SK-N-SH (cell line): ENCODE measurements around the gene EN2.

Experiments used
- EP300 ChIP-seq, 2 experiments: IDR thresholded peaks; 2 replicates each; pipeline versions ENCODE4 v1.4.0 to v1.6.1; 2012; ENCODE audit warnings: borderline replicate concordance in 1 of 2, low read depth in 1 of 2, low read length in 1 of 2
- EZH2phosphoT487 ChIP-seq: fragments of 200-600 bp; sonication (generic); IDR thresholded peaks from 2 replicates; pipeline ENCODE4 v1.6.1; 2017; ENCODE audit warnings: low read depth, mixed run types, mild to moderate bottlenecking, antibody characterized with exemption, moderate library complexity, borderline replicate concordance
- FOXM1 ChIP-seq: IDR thresholded peaks from 2 replicates; pipeline ENCODE4 v1.4.0; 2012; ENCODE audit warnings: low read depth, mild to moderate bottlenecking
- RFX5 ChIP-seq: IDR thresholded peaks from 2 replicates; pipeline ENCODE4 v1.6.1; 2012; ENCODE audit warnings: mild to moderate bottlenecking, improper control_type of control experiment, low read length
- SIN3A ChIP-seq: IDR thresholded peaks from 2 replicates; pipeline ENCODE4 v1.6.1; 2012; ENCODE audit warnings: low read depth, mild to moderate bottlenecking, low read length, moderate library complexity, borderline replicate concordance
- TF ChIP-seq, protein P1 (sequence below): IDR thresholded peaks from 2 replicates; pipeline ENCODE4 v1.4.0; 2012; ENCODE audit warnings: low read depth, borderline replicate concordance
- TF ChIP-seq, protein P2 (sequence below): fragments of 200-600 bp; sonication (generic); IDR thresholded peaks from 2 replicates; pipeline ENCODE4 v1.6.1; 2017; ENCODE audit warnings: antibody characterized with exemption, mild to moderate bottlenecking, moderate library complexity
- TF ChIP-seq, protein P3 (sequence below): fragments of 150-350 bp; IDR thresholded peaks from 2 replicates; pipeline ENCODE4 v1.6.1; 2017; ENCODE audit warnings: antibody characterized with exemption, low read length, low read depth, borderline replicate concordance
- TF ChIP-seq, protein P4 (sequence below): IDR thresholded peaks from 2 replicates; pipeline ENCODE4 v1.6.1; 2012; ENCODE audit warnings: mild to moderate bottlenecking, low read depth, low read length, moderate library complexity
- TF ChIP-seq, protein P5 (sequence below): IDR thresholded peaks from 2 replicates; pipeline ENCODE4 v1.4.0; 2012; ENCODE audit warnings: low read depth, borderline replicate concordance

DNA sequence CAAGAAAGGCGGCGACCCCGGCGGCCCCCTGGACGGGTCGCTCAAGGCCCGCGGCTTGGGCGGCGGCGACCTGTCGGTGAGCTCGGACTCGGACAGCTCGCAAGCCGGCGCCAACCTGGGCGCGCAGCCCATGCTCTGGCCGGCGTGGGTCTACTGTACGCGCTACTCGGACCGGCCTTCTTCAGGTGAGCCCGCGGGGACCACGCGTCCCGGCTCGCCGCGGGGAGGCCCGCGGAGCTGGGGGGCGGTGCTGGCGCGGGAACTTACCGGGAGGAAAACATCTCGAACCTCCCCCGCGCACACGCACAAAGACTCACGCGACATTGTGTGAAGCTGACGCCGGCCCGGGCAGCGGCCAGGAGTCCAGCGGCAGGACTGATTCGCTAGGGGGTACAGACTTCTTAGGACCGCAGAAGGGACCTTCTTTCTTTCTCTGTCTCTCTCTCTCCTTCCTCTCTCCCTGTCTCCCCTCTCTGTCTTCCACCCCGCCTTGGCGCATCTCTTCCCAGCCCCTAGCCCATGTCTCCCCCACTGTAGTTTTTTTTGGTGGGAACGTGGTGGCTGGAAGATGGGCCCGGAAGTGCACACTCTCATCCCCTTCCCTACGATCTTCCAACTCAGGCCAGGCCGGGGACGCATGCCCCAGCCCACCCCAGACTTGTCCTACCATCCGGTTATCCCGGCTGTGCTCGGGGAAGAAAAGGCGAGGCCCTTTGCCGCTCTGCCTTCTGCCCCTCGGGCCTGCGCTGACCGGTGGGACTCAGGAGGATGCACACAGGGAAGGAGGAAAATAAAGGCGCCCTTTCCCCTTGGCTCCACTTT lies 1.2 kb downstream of the EN2 start:
- TF ChIP-seq, protein P1, sequence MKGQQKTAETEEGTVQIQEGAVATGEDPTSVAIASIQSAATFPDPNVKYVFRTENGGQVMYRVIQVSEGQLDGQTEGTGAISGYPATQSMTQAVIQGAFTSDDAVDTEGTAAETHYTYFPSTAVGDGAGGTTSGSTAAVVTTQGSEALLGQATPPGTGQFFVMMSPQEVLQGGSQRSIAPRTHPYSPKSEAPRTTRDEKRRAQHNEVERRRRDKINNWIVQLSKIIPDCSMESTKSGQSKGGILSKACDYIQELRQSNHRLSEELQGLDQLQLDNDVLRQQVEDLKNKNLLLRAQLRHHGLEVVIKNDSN = no peak
- TF ChIP-seq, protein P2, sequence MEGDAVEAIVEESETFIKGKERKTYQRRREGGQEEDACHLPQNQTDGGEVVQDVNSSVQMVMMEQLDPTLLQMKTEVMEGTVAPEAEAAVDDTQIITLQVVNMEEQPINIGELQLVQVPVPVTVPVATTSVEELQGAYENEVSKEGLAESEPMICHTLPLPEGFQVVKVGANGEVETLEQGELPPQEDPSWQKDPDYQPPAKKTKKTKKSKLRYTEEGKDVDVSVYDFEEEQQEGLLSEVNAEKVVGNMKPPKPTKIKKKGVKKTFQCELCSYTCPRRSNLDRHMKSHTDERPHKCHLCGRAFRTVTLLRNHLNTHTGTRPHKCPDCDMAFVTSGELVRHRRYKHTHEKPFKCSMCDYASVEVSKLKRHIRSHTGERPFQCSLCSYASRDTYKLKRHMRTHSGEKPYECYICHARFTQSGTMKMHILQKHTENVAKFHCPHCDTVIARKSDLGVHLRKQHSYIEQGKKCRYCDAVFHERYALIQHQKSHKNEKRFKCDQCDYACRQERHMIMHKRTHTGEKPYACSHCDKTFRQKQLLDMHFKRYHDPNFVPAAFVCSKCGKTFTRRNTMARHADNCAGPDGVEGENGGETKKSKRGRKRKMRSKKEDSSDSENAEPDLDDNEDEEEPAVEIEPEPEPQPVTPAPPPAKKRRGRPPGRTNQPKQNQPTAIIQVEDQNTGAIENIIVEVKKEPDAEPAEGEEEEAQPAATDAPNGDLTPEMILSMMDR = no peak
- TF ChIP-seq EP300 (IDR thresholded peaks at IDR 0.05; ENCODE audit: borderline replicate concordance in 1 of 2, low read depth in 1 of 2, low read length in 1 of 2) (no peak), EZH2phosphoT487 (peak; percentile 69; the same call in 1 of the 2 replicates), FOXM1 (no peak), RFX5 (no peak), SIN3A (no peak)
- TF ChIP-seq, protein P3, sequence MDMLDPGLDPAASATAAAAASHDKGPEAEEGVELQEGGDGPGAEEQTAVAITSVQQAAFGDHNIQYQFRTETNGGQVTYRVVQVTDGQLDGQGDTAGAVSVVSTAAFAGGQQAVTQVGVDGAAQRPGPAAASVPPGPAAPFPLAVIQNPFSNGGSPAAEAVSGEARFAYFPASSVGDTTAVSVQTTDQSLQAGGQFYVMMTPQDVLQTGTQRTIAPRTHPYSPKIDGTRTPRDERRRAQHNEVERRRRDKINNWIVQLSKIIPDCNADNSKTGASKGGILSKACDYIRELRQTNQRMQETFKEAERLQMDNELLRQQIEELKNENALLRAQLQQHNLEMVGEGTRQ = no peak
- TF ChIP-seq, protein P4, sequence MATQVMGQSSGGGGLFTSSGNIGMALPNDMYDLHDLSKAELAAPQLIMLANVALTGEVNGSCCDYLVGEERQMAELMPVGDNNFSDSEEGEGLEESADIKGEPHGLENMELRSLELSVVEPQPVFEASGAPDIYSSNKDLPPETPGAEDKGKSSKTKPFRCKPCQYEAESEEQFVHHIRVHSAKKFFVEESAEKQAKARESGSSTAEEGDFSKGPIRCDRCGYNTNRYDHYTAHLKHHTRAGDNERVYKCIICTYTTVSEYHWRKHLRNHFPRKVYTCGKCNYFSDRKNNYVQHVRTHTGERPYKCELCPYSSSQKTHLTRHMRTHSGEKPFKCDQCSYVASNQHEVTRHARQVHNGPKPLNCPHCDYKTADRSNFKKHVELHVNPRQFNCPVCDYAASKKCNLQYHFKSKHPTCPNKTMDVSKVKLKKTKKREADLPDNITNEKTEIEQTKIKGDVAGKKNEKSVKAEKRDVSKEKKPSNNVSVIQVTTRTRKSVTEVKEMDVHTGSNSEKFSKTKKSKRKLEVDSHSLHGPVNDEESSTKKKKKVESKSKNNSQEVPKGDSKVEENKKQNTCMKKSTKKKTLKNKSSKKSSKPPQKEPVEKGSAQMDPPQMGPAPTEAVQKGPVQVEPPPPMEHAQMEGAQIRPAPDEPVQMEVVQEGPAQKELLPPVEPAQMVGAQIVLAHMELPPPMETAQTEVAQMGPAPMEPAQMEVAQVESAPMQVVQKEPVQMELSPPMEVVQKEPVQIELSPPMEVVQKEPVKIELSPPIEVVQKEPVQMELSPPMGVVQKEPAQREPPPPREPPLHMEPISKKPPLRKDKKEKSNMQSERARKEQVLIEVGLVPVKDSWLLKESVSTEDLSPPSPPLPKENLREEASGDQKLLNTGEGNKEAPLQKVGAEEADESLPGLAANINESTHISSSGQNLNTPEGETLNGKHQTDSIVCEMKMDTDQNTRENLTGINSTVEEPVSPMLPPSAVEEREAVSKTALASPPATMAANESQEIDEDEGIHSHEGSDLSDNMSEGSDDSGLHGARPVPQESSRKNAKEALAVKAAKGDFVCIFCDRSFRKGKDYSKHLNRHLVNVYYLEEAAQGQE = no peak
- TF ChIP-seq, protein P5, sequence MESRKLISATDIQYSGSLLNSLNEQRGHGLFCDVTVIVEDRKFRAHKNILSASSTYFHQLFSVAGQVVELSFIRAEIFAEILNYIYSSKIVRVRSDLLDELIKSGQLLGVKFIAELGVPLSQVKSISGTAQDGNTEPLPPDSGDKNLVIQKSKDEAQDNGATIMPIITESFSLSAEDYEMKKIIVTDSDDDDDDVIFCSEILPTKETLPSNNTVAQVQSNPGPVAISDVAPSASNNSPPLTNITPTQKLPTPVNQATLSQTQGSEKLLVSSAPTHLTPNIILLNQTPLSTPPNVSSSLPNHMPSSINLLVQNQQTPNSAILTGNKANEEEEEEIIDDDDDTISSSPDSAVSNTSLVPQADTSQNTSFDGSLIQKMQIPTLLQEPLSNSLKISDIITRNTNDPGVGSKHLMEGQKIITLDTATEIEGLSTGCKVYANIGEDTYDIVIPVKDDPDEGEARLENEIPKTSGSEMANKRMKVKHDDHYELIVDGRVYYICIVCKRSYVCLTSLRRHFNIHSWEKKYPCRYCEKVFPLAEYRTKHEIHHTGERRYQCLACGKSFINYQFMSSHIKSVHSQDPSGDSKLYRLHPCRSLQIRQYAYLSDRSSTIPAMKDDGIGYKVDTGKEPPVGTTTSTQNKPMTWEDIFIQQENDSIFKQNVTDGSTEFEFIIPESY = no peak
